IPS-15b (cell line): Measurements from ENCODE around the gene NCOA1.

ENCODE experiments used
- H3K27me3 ChIP-seq: one replicate; pipeline ENCODE4 v1.6.1; 2013; ENCODE audit warnings: low read length; ENCODE audit not compliant: control insufficient read depth, insufficient read depth
- H3K36me3 ChIP-seq: one replicate; pipeline ENCODE4 v1.6.1; 2013; ENCODE audit warnings: low read length; ENCODE audit not compliant: control insufficient read depth, insufficient read depth
- H3K4me1 ChIP-seq: one replicate; pipeline ENCODE4 v1.6.1; 2013; ENCODE audit warnings: mild to moderate bottlenecking, low read length; ENCODE audit not compliant: control insufficient read depth, insufficient read depth
- H3K4me3 ChIP-seq: one replicate; pipeline ENCODE4 v1.5.1; 2013; ENCODE audit warnings: low read depth, low read length
- H3K9ac ChIP-seq: one replicate; pipeline ENCODE4 v1.6.1; 2013; ENCODE audit warnings: low read depth, mild to moderate bottlenecking, low read length
- H3K9me3 ChIP-seq: one replicate; pipeline ENCODE4 v1.6.1; 2013; ENCODE audit warnings: mild to moderate bottlenecking, low read length; ENCODE audit not compliant: control insufficient read depth, insufficient read depth

NCOA1 gene

GRCh38 chr2:24490690-24491541, at the start of gene NCOA1:
TSS of gene NCOA1 (plus strand) at chr2:24491254. CDS start at chr2:24658678, 167,424 bp downstream.
- H3K36me3 ChIP-seq, result no peaks in the 10 kb centered on the region
- peak within 1 kb of the TSS; percentile 72 for H3K4me3 ChIP-seq
- H3K27me3 ChIP-seq, result peaks cover 22% of the 10 kb centered on the region
- H3K9ac ChIP-seq, result no peak within 1 kb of the TSS
- H3K9me3 ChIP-seq, result no peaks in the 10 kb centered on the region
- H3K4me1 ChIP-seq, result peaks cover 7% of the 10 kb centered on the region

GRCh38 chr2:24448797-24449196, 42.3 kb upstream of the NCOA1 start:
- Histone ChIP-seq H3K9ac (no peak overlapping the region), H3K4me3 (no peak overlapping the region)

GRCh38 chr2:24449344-24449743, 41.7 kb upstream of the NCOA1 start:
- Histone ChIP-seq H3K36me3 (no peaks in the 10 kb centered on the region), H3K4me3 (no peak overlapping the region), H3K4me1 (no peaks in the 10 kb centered on the region), H3K27me3 (no peaks in the 10 kb centered on the region), H3K9ac (no peak overlapping the region), H3K9me3 (no peaks in the 10 kb centered on the region)

More at GRCh38 chr2:24448797-24449196, 42.3 kb upstream of the NCOA1 start:
- no peaks in the 10 kb centered on the region for H3K27me3 ChIP-seq
- no peaks in the 10 kb centered on the region for H3K9me3 ChIP-seq
- no peaks in the 10 kb centered on the region for H3K36me3 ChIP-seq
- H3K4me1 ChIP-seq, result no peaks in the 10 kb centered on the region

- no peak overlapping the region for H3K9ac ChIP-seq
- H3K4me3 ChIP-seq, result no peak overlapping the region
- H3K4me1 ChIP-seq, result no peaks in the 10 kb centered on the region
- H3K27me3 ChIP-seq, result peaks cover 3% of the 10 kb centered on the region
- no peaks in the 10 kb centered on the region for H3K36me3 ChIP-seq
- H3K9me3 ChIP-seq, result no peaks in the 10 kb centered on the region
Observed at GRCh38 chr2:24451805-24452501, 39.1 kb upstream of the NCOA1 start.

- Histone ChIP-seq H3K36me3 (no peaks in the 10 kb centered on the region), H3K9ac (no peak overlapping the region), H3K4me3 (no peak overlapping the region), H3K4me1 (no peaks in the 10 kb centered on the region), H3K9me3 (no peaks in the 10 kb centered on the region), H3K27me3 (peaks cover 3% of the 10 kb centered on the region)
Observed at GRCh38 chr2:24452502-24452885, 38.6 kb upstream of the NCOA1 start.

GRCh38 chr2:24453379-24454073, 37.5 kb upstream of the NCOA1 start:
- Histone ChIP-seq H3K9me3 (no peaks in the 10 kb centered on the region), H3K27me3 (peaks cover 11% of the 10 kb centered on the region), H3K4me3 (no peak overlapping the region), H3K36me3 (no peaks in the 10 kb centered on the region), H3K9ac (no peak overlapping the region), H3K4me1 (no peaks in the 10 kb centered on the region)

- Histone ChIP-seq H3K4me1 (no peaks in the 10 kb centered on the region), H3K27me3 (peaks cover 11% of the 10 kb centered on the region), H3K9ac (no peak overlapping the region), H3K4me3 (no peak overlapping the region), H3K36me3 (no peaks in the 10 kb centered on the region), H3K9me3 (no peaks in the 10 kb centered on the region)
Observed at GRCh38 chr2:24454294-24454693, 36.8 kb upstream of the NCOA1 start.

- no peak overlapping the region for H3K9ac ChIP-seq
- H3K27me3 ChIP-seq, result peaks cover 14% of the 10 kb centered on the region
- H3K36me3 ChIP-seq, result no peaks in the 10 kb centered on the region
- H3K4me3 ChIP-seq, result no peak overlapping the region
- H3K9me3 ChIP-seq, result no peaks in the 10 kb centered on the region
- no peaks in the 10 kb centered on the region for H3K4me1 ChIP-seq
Observed at GRCh38 chr2:24456599-24457556, 34.2 kb upstream of the NCOA1 start.

- Histone ChIP-seq H3K4me3 (no peak overlapping the region), H3K36me3 (no peaks in the 10 kb centered on the region), H3K27me3 (peaks cover 14% of the 10 kb centered on the region), H3K4me1 (no peaks in the 10 kb centered on the region), H3K9me3 (no peaks in the 10 kb centered on the region), H3K9ac (no peak overlapping the region)
Observed at GRCh38 chr2:24457696-24458386, 33.2 kb upstream of the NCOA1 start.

GRCh38 chr2:24459224-24460161, 31.6 kb upstream of the NCOA1 start:
- no peak overlapping the region for H3K9ac ChIP-seq
- no peaks in the 10 kb centered on the region for H3K9me3 ChIP-seq
- H3K4me1 ChIP-seq, result no peaks in the 10 kb centered on the region

More at GRCh38 chr2:24459224-24460161, 31.6 kb upstream of the NCOA1 start:
- Histone ChIP-seq H3K4me3 (no peak overlapping the region), H3K27me3 (peaks cover 14% of the 10 kb centered on the region), H3K36me3 (no peaks in the 10 kb centered on the region)
